NOMO-1 treated with dmso at 0.1 percent for 144 hours (cell line): Measurements from ENCODE around the gene ALDH18A1.
"Not testable (repeated sequence)": the region's sequence is repeated elsewhere in the genome, so short reads cannot be mapped to it uniquely, and the experiment has no call there.

ENCODE experiments used
- DNase-seq: peaks from one replicate; lab custom pipeline; 2025; ENCODE audit not compliant: unreplicated experiment; lab: John Stamatoyannopoulos, UW

Gene ALDH18A1

DNA sequence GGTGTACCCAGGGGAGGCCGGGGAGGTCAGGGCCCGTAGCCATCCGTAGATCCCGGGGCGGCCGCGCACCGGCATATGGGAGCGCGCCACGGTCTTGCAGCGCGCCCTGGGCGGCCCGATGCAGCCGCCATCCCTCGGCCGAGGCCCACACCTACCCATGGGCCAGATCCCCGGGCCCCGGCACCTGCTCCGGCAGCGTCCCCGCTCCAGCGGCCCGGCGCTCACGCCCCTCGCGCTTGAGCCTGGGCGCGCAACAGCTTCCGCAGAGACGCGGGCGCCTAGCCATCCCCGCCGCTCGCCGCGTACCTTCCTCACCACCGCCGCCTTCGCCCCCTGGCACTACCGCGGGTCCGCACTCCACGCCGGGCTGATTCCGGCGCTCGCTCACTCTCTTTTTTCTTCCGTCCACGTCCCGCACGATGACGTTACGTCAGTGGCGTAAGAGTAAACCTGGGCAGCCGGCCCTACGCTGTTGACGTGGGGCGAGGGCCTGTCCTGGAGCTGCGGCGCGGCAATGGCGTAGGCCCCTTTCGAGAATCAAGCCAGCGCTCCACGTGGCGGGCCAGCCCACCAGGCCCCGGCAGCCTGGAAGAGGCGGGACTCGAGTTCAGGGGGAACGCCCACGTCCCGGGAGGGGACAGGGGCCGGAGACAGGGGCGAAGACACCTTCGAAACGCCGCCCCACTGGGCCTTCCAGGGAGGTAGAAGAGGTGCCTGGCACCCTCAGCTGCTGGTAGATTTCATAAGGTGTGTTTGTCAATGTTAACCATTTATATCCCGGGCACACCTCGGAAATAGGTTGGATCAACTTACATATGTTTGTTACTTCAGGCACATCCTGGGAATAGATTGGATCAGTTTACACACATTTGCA lies at the start of gene ALDH18A1:
TSS of gene ALDH18A1 (minus strand) at position 421 of the 874 bp plus-strand sequence. CDS start 3,334 bp downstream, outside the sequence.
- peak; percentile 86 for DNase-seq

DNA sequence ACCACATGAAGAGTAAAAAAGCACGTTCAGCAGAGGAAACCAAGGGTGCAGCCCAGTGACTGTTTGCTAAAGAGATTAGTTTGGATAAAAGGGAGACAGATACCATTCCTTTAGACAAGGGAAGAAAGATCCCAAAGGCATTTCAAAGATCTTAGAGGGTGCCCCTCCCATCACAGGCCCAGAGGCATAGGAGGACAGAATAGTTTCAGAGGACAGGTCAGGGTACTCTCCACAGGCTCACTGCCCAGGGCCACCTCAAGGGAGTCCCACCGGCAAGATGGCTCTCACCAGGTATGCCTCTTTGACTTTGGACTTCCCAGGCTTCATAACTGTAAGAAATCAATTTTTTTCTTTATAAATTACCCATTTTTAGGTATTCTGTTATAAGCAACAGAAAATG lies 41.9 kb upstream of the ALDH18A1 start:
- no peak for DNase-seq

DNA sequence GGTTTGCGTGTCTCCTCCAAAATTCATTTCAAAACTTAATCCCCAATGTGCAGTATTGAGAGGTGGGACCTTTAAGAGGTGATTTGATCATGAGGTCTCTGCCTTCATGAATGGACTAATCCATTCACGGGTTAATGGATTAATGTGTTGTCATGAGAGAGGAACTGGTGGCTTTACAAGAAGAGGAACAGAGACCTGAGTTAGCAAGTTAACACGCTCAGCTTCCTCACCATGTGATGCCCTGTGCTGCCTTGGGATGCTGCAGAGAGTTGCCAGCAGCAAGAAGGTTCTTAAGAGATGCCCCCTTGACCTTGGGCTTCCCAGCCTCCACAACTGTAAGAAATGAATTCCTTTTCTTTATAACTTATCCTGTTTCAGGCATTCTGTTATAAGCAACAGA lies 40.9 kb upstream of the ALDH18A1 start:
- DNase-seq = peak; percentile 55

GRCh38 chr10:95694665-95695064 lies 38.2 kb upstream of the ALDH18A1 start:
- peak; percentile 34 for DNase-seq

DNA sequence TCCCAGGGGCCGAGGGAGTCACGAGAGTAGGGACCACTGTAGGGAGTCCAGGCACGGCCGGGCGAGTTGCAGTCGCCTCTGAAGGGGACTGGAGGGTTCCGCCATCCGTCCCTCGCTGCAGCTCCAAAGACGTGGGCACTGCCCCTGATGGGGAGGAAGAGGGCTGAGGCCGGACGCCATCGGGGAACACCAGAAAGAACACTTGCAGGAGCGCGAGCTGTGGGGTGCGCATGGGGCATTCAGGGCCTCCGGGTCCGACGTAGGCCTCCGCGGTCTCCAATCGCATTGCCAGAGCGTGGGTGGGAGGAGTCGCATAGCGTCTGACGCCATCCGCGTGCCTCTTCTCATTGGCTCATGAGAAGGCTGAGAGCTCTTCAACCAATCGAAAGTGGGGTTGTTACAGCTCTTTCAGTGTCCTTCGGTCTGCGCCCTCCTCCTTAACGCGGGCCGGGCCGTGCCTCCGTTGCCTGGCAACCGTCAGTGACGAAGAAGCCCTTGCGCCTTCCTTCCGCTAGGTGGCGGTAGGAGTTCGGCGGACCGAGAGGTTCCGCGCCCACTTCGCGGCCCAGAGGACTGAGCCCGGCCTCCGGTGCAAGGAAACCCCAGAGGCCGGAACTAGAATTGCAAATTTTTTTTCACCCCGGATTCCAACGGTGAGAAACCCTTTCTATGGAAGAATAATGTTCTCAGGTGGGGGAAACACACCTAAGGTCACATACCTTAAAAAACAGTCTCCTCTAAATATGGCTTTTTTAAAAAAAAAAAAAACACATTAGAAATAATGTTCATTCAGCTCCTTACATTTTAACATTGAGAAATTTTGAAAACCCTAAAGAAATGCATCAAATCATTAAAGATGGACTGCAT lies 37.4 kb upstream of the ALDH18A1 start, which contains the start of gene TCTN3:
TSS of gene TCTN3 (minus strand) at position 260 of the 867 bp plus-strand sequence. CDS start at position 232, 28 bp downstream.
- DNase-seq = peak; percentile 99

GRCh38 chr10:95693071-95693667 lies 36.7 kb upstream of the ALDH18A1 start:
- no peak for DNase-seq

DNA sequence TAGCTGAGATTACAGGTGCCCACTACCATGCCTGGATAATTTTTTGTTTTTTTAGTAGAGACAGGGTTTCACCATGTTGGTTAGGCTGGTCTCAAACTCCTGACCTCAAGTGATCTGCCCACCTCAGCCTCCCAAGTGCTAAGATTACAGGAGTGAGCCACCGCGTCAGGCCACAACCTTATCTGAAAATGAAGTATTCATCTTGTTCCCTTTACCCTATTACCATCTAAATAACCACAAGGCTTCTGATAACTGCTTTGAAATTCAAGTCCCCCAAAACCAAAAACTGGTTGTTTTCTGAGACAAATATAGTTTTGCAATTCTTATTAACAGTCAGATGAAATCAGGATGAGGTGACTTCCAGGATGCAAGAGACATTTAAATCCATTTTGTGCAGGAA lies 34.8 kb upstream of the ALDH18A1 start:
- no peak for DNase-seq

GRCh38 chr10:95688648-95689047 lies 32.1 kb upstream of the ALDH18A1 start:
- no peak for DNase-seq

GRCh38 chr10:95683966-95684365 lies 27.5 kb upstream of the ALDH18A1 start:
- no peak for DNase-seq

DNA sequence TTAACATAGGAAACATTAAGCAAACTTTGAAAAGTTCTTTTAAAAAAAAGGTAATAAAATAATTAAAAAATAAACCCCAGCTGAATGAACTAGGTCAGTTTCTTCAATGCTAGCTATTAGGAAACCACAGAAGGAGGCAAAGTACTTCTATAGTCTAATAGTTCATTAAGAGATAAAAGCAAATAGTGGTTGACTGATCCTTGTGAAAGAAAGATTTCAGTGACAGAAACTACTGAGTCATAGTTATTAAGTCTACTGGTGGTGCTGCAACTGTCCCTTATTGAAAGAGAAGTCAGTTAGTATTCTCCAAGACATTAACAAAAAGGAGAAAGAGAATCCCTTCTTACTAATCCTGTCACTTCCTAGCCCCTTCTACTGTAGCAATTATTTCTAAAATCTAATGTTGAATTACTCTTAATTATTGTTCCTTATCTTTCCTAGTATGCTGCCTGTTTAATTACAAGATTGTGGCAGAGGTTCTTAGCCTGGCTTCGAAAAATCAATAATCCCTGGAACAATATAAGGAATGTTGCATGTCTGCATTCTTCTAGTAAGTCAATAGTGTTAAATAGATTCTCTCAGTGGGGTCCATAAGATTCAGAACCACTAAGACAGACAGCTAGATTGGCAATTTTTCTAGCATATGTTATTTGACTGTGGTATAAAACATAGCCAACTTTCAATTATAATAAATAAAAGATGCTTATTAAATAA lies 19.0 kb upstream of the ALDH18A1 start:
- DNase-seq = no peak

- DNase-seq = no peak
Observed at GRCh38 chr10:95674643-95675042, 18.1 kb upstream of the ALDH18A1 start.

DNA sequence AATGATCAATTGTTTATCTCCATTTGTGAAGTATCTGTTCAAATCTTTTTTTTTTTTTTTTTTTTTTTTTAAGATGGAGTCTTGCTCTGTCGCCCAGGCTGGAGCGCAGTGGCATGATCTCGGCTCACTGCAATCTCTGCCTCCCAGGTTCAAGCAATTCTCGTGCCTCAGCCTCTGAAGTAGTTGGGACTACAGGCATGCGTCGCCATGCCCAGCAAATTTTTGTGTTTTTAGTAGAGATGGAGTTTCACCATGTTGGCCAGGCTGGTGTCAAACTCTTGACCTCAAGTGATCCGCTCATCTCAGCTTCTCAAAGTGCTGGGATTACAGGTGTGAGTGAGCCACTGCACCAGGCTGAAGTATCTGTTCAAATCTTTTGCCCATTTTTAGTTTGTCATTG lies 16.1 kb upstream of the ALDH18A1 start:
- DNase-seq = not testable (repeated sequence)

DNA sequence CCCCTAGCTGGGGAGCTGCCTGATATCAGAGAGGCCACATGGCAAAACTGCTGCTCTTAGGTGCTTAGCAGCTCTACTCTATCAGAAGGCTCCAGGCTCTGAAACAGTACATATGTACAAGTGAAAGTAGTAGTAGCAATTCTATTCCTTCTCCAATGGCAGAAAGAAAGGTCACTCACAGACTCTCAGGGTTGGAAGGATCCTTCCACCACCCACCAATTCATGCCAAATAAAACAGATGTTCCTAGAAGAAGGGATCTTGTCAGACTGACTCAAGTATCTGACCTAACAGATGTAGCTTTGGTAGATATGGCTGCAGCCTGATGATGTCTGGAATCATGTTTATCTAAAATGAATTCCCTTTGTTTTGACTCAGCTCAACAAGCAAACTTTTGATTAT lies 8.0 kb upstream of the ALDH18A1 start:
- DNase-seq = no peak

GRCh38 chr10:95663496-95663895 lies 7.0 kb upstream of the ALDH18A1 start:
- DNase-seq = no peak

DNA sequence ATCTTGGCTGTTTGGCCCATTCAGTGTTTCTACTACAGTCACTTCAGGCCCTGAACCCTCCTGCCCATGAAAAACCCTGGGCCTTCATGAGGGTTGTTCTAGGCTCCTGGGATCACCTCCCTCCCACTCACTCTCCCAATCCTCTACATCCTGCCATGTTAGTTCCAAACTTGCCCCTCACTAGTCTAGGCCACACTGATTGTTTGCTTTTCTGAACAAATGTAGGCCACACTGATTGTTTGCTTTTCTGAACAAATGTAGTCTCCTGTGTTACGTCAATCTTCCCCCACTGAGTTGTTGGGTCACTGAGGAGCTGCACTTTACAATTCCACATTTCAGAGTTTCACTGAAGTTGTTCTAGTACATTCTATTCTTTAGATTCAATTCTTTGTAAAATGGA lies 5.3 kb upstream of the ALDH18A1 start:
- no peak for DNase-seq

GRCh38 chr10:95660283-95660682 lies 3.8 kb upstream of the ALDH18A1 start:
- no peak for DNase-seq

DNA sequence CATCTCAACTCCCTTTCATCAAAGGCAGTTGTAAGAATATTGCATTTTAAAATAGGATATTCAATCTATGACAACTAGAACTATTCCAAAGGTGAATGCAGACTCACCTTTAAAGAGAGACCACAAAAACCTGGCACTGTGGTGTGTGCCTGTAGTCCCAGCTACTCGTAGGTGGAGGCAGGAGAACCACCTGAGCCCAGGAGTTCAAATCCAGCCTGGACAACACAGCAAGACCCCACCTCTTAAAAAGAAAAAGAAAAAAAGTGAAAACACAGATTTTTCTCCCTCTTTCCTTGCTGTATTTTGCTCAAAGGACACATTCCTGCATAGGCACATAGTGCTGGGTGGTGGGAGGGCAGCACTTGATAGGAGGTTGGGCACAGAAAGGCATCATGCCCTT lies 739 bp upstream of the ALDH18A1 start:
- no peak for DNase-seq

- DNase-seq = no peak
Observed at GRCh38 chr10:95655571-95656290, 780 bp downstream of the ALDH18A1 start.

- no peak for DNase-seq
Observed at GRCh38 chr10:95653895-95654294, 2.6 kb downstream of the ALDH18A1 start.
